Liver (tissue), 9 donors: ENCODE measurements around the gene GALNT6. TPM values are rescaled to one million over a fixed set of nuclear protein-coding genes. Genes with fewer than 3 reads are reported as not detected.

ENCODE experiments used
- DNase-seq: peaks from one replicate; pipeline ENCODE4 v3.0.0-alpha.2; 2017; ENCODE audit warnings: low spot score
- H3K27ac ChIP-seq, 2 donors: one replicate each; pipeline ENCODE4 v1.7.0; 2013; ENCODE audit warnings: inconsistent platforms in 2 of 2, low read length in 2 of 2, control low read depth in 1 of 2, low read depth in 1 of 2, mild to moderate bottlenecking in 1 of 2
- H3K27me3 ChIP-seq, 4 donors: one replicate each; pipeline versions ENCODE4 v1.6.1 to v1.7.0; 2013; ENCODE audit warnings: low read length in 3 of 4, inconsistent platforms in 1 of 4, mild to moderate bottlenecking in 1 of 4, moderate library complexity in 1 of 4; ENCODE audit not compliant: control insufficient read depth in 4 of 4, insufficient read depth in 4 of 4
- H3K36me3 ChIP-seq, 4 donors: one replicate each; pipeline versions ENCODE4 v1.6.1 to v1.7.0; 2013; ENCODE audit warnings: low read length in 3 of 4, mild to moderate bottlenecking in 3 of 4, low read depth in 1 of 4, moderate library complexity in 1 of 4; ENCODE audit not compliant: control insufficient read depth in 4 of 4, insufficient read depth in 3 of 4
- H3K4me1 ChIP-seq, 4 donors: one replicate each; pipeline versions ENCODE4 v1.6.1 to v1.7.0; 2013; ENCODE audit warnings: low read length in 3 of 4, mild to moderate bottlenecking in 3 of 4, moderate library complexity in 1 of 4; ENCODE audit not compliant: control insufficient read depth in 4 of 4, insufficient read depth in 4 of 4
- H3K4me3 ChIP-seq, 3 donors: one replicate each; pipeline versions ENCODE4 v1.6.1 to v1.7.0; 2013; ENCODE audit warnings: low read length in 3 of 3, control low read depth in 1 of 3, low read depth in 1 of 3, mild to moderate bottlenecking in 1 of 3
- H3K9ac ChIP-seq, 2 donors: one replicate each; pipeline ENCODE4 v1.7.0; 2013; ENCODE audit warnings: low read length in 2 of 2, mild to moderate bottlenecking in 2 of 2, moderate library complexity in 2 of 2, control low read depth in 1 of 2, low read depth in 1 of 2
- H3K9me3 ChIP-seq, 4 donors: one replicate each; pipeline versions ENCODE4 v1.6.1 to v1.7.0; 2013; ENCODE audit warnings: low read length in 3 of 4; ENCODE audit not compliant: control insufficient read depth in 4 of 4
- ATF3 ChIP-seq: IDR thresholded peaks from 2 replicates; pipeline ENCODE4 v1.6.1; 2016; ENCODE audit warnings: antibody characterized with exemption
- FOXA1 ChIP-seq: IDR thresholded peaks from 2 replicates; pipeline ENCODE4 v1.6.1; 2016; ENCODE audit warnings: antibody characterized with exemption
- GABPA ChIP-seq, 2 donors: IDR thresholded peaks in 1 of 2; conservative IDR thresholded peaks in 1 of 2; 2 replicates each; pipeline ENCODE4 v1.6.1; 2016; ENCODE audit warnings: antibody characterized with exemption in 2 of 2, mild to moderate bottlenecking in 1 of 2, moderate library complexity in 1 of 2
- JUND ChIP-seq, 2 donors: IDR thresholded peaks; 2 replicates each; pipeline ENCODE4 v1.6.1; 2016; ENCODE audit warnings: antibody characterized with exemption in 2 of 2
- MAX ChIP-seq: IDR thresholded peaks from 2 replicates; pipeline ENCODE4 v1.6.1; 2016; ENCODE audit warnings: antibody characterized with exemption
- RAD21 ChIP-seq, 2 donors: IDR thresholded peaks; 2 replicates each; pipeline ENCODE4 v1.6.1; 2016; ENCODE audit warnings: antibody characterized with exemption in 2 of 2, mild to moderate bottlenecking in 2 of 2
- REST ChIP-seq: IDR thresholded peaks from 2 replicates; pipeline ENCODE4 v1.6.1; 2016; ENCODE audit warnings: antibody characterized with exemption, mild to moderate bottlenecking
- RXRA ChIP-seq, 2 donors: IDR thresholded peaks; 2 replicates each; pipeline ENCODE4 v1.6.1; 2017 to 2018; ENCODE audit warnings: antibody characterized with exemption in 2 of 2, mild to moderate bottlenecking in 1 of 2
- SP1 ChIP-seq: IDR thresholded peaks from 2 replicates; pipeline ENCODE4 v1.6.1; 2018; ENCODE audit warnings: antibody characterized with exemption, mild to moderate bottlenecking
- YY1 ChIP-seq: IDR thresholded peaks from 2 replicates; pipeline ENCODE4 v1.6.1; 2016; ENCODE audit warnings: antibody characterized with exemption, mild to moderate bottlenecking
- ZBTB33 ChIP-seq: IDR thresholded peaks from 2 replicates; pipeline ENCODE4 v1.6.1; 2016; ENCODE audit warnings: antibody characterized with exemption
- WGBS: extraction: QIAGEN DNeasy Blood & Tissue Kit; methylation state at CpG from one replicate; pipeline ENCODE4 v1.1.7; 2013; 5-methylcytosine and 5-hydroxymethylcytosine counted together
- polyA plus RNA-seq, 2 donors: library from polyadenylated mRNA; stranded (reverse) in 1 of 2; unstranded in 1 of 2; fragments of 200-250 nt in 1 of 2; fragments of >200 nt in 1 of 2; fragmentation: Nextera tagmentation in 1 of 2; extraction: Ambion mirVana in 1 of 2; gene quantifications; one replicate each; pipeline versions ENCODE4 v1.2.1 to v1.2.3, GENCODE V29; 2013 to 2015
- total RNA-seq, 2 donors: library from RNA; depleted of rRNA; stranded (reverse); fragments of >200 nt; gene quantifications; one replicate each; pipeline ENCODE4 v1.2.3, GENCODE V29; 2014
- donor health status: healthy.
- donor health status: healthy.
- donor health status: healthy.
- donor health status: healthy.
- donor health status: healthy.

GALNT6 gene
- total and polyA plus RNA-seq, 4 donors, result 0.40 to 24.1 (median 1.2) TPM

GRCh38 chr12:51379571-51379970 lies 11.6 kb downstream of the GALNT6 start:
- Histone ChIP-seq H3K4me1 (no peaks in the 10 kb centered on the region), H3K9ac (no peak overlapping the region), H3K27ac (no peak overlapping the region), H3K4me3 (no peak overlapping the region), H3K9me3 (no peaks in the 10 kb centered on the region), H3K36me3 (no peaks in the 10 kb centered on the region), H3K27me3 (no peaks in the 10 kb centered on the region)
- TF ChIP-seq JUND (IDR thresholded peaks at IDR 0.05) (no peak), RXRA (IDR thresholded peaks at IDR 0.05) (no peak), SP1 (no peak), RAD21 (IDR thresholded peaks at IDR 0.05) (no peak), ZBTB33 (no peak), MAX (no peak)
- DNase-seq, result no peak
- WGBS, result 93% methylated on average over 11 of the region's 11 CpGs

- H3K27me3 ChIP-seq, result no peaks in the 10 kb centered on the region
- no peaks in the 10 kb centered on the region for H3K4me1 ChIP-seq
- no peaks in the 10 kb centered on the region for H3K9me3 ChIP-seq
- WGBS, result 88% methylated on average over 2 of the region's 2 CpGs
- no peak overlapping the region for H3K9ac ChIP-seq
- H3K4me3 ChIP-seq, result no peak overlapping the region
- no peaks in the 10 kb centered on the region for H3K36me3 ChIP-seq
- no peak for TF ChIP-seq GABPA (IDR thresholded peaks at IDR 0.05 in 1 of 2, conservative IDR thresholded peaks at IDR 0.05 in 1 of 2)
- no peak for TF ChIP-seq ATF3
- TF ChIP-seq RXRA (IDR thresholded peaks at IDR 0.05), result no peak
- no peak for TF ChIP-seq YY1
- no peak overlapping the region for H3K27ac ChIP-seq
- no peak for DNase-seq
These were observed 12.5 kb downstream of the GALNT6 start for GRCh38 chr12:51378749-51379148.

- H3K4me1 ChIP-seq, result peaks cover 0 to under 1% (median 0%) of the 10 kb centered on the region in 4 donors
- H3K9me3 ChIP-seq, result no peaks in the 10 kb centered on the region
- no peak overlapping the region for H3K27ac ChIP-seq
- H3K4me3 ChIP-seq, result no peak overlapping the region
- DNase-seq, result no peak
- 93% methylated on average over 11 of the region's 11 CpGs for WGBS
- TF ChIP-seq REST, result no peak
- no peak for TF ChIP-seq RXRA (IDR thresholded peaks at IDR 0.05)
- TF ChIP-seq FOXA1, result no peak
- no peak for TF ChIP-seq JUND (IDR thresholded peaks at IDR 0.05)
- TF ChIP-seq ATF3, result no peak
- no peak overlapping the region for H3K9ac ChIP-seq
- no peaks in the 10 kb centered on the region for H3K36me3 ChIP-seq
- no peaks in the 10 kb centered on the region for H3K27me3 ChIP-seq
These were observed 13.9 kb downstream of the GALNT6 start for GRCh38 chr12:51377099-51377984.
